A549 (cell line): ENCODE measurements around the gene QDPR. TPM values are rescaled to one million over a fixed set of nuclear protein-coding genes. Genes with fewer than 3 reads are reported as not detected.

Source experiments
- ATAC-seq, 2 experiments: fragments of 200-7000 bp in 1 of 2; fragments of >200 bp in 1 of 2; cut with Nextera tagmentation in 1 of 2; cut with Tn5 transposase in 1 of 2; 3 replicates each; pipeline versions ENCODE4 v1.8.0 to v1.9.1; 2018 to 2020; ENCODE audit warnings: mild to moderate bottlenecking in 1 of 2, moderate library complexity in 1 of 2
- CTCF ChIA-PET: fragments of 300-600 bp; sonication (Branson Sonifier 250); formaldehyde crosslinking; extraction: SDS; loops from one replicate; lab custom pipeline; 2021; ENCODE audit warnings: antibody characterized with exemption, inconsistent platforms; lab: Yijun Ruan, JAX
- POLR2A ChIA-PET: fragments of 350-600 bp; formaldehyde crosslinking; extraction: SDS; loops from one replicate; lab custom pipeline; 2021; ENCODE audit warnings: antibody characterized with exemption, inconsistent platforms; lab: Yijun Ruan, JAX
- DNase-seq, 2 experiments: peaks; one replicate each; pipeline versions ENCODE4 v3.0.0 to v3.0.0-alpha.2; 2011 to 2016; ENCODE audit warnings: low read depth in 1 of 2, low spot score in 1 of 2
- FAIRE-seq: peaks from 2 replicates; lab custom pipeline; 2011; peaks lifted over from hg19 to GRCh38; lab: Jason Lieb, UNC
- H3K27ac ChIP-seq, 2 experiments: fragments of >200 bp; sonication (Bioruptor Twin); formaldehyde crosslinking; 3 replicates each; pipeline ENCODE4 v1.5.1; 2016 to 2017
- H3K4me1 ChIP-seq: fragments of >200 bp; sonication (Bioruptor Twin); formaldehyde crosslinking; 3 replicates; pipeline ENCODE4 v1.6.1; 2016
- H3K4me2 ChIP-seq: fragments of >200 bp; sonication (Bioruptor Twin); formaldehyde crosslinking; 3 replicates; pipeline ENCODE4 v1.6.1; 2016
- H3K4me3 ChIP-seq: fragments of >200 bp; sonication (Bioruptor Twin); formaldehyde crosslinking; 3 replicates; pipeline ENCODE4 v1.5.1; 2016
- H3K9me3 ChIP-seq: fragments of >200 bp; sonication (Bioruptor Twin); formaldehyde crosslinking; 3 replicates; pipeline ENCODE4 v1.6.1; 2016
- BHLHE40 ChIP-seq: IDR thresholded peaks from 2 replicates; pipeline ENCODE4 v1.6.1; 2012; ENCODE audit warnings: low read depth, low read length, inconsistent platforms
- CBX2 ChIP-seq: fragments of 200-600 bp; sonication (generic); IDR thresholded peaks from 2 replicates; pipeline ENCODE4 v1.6.1; 2016; ENCODE audit warnings: low read depth, mild to moderate bottlenecking, borderline replicate concordance
- CEBPB ChIP-seq, 2 experiments: fragments of >200 bp in 1 of 2; sonication (Bioruptor Twin) in 1 of 2; formaldehyde crosslinking in 1 of 2; IDR thresholded peaks; 2 replicates each; pipeline ENCODE4 v1.6.1; 2012 to 2016
- CTCF ChIP-seq: fragments of >200 bp; sonication (Bioruptor Twin); formaldehyde crosslinking; IDR thresholded peaks from 3 replicates; pipeline ENCODE4 v1.5.1; 2016
- EP300 ChIP-seq, 2 experiments: fragments of >200 bp; sonication (Bioruptor Twin); formaldehyde crosslinking; IDR thresholded peaks; 2 replicates in 1 of 2; 3 replicates in 1 of 2; pipeline ENCODE4 v1.6.1; 2016 to 2017
- FOSB ChIP-seq: fragments of 250-450 bp; sonication (Bioruptor Pico); IDR thresholded peaks from 2 replicates; pipeline ENCODE4 v1.5.0; 2020; ENCODE audit warnings: mild to moderate bottlenecking, moderate library complexity
- FOSL2 ChIP-seq, 2 experiments: fragments of 450-650 bp in 1 of 2; fragments of >200 bp in 1 of 2; sonication (Bioruptor Twin) in 1 of 2; formaldehyde crosslinking; IDR thresholded peaks; 2 replicates each; pipeline versions ENCODE4 v1.5.0 to v1.6.1; 2016 to 2020; ENCODE audit warnings: mild to moderate bottlenecking in 1 of 2, moderate library complexity in 1 of 2
- HOXA7 ChIP-seq: fragments of 250-450 bp; sonication (Bioruptor Pico); IDR thresholded peaks from 2 replicates; pipeline ENCODE4 v1.5.0; 2020; ENCODE audit warnings: mild to moderate bottlenecking, moderate library complexity
- HOXB13 ChIP-seq: fragments of 250-450 bp; sonication (Bioruptor Pico); IDR thresholded peaks from 2 replicates; pipeline ENCODE4 v1.5.0; 2020; ENCODE audit warnings: low read depth, mild to moderate bottlenecking, moderate library complexity
- JUN ChIP-seq, 2 experiments: fragments of >200 bp; sonication (Bioruptor Twin); formaldehyde crosslinking; IDR thresholded peaks; 2 replicates in 1 of 2; 3 replicates in 1 of 2; pipeline ENCODE4 v1.6.1; 2016 to 2017
- KDM1A ChIP-seq: fragments of 200-600 bp; sonication (generic); IDR thresholded peaks from 2 replicates; pipeline ENCODE4 v1.6.1; 2016; ENCODE audit warnings: low read depth, mild to moderate bottlenecking
- MAFK ChIP-seq: fragments of 450-650 bp; IDR thresholded peaks from 2 replicates; pipeline ENCODE4 v1.6.1; 2014; ENCODE audit not compliant: partially characterized antibody
- MAZ ChIP-seq: fragments of 150-350 bp; IDR thresholded peaks from 2 replicates; pipeline ENCODE4 v1.6.1; 2014; ENCODE audit warnings: antibody characterized with exemption, low read depth, low read length, borderline replicate concordance
- MYC ChIP-seq: IDR thresholded peaks from 2 replicates; pipeline ENCODE4 v1.6.1; 2012; ENCODE audit warnings: mild to moderate bottlenecking, inconsistent platforms, low read length, improper control_type of control experiment, borderline replicate concordance
- NFE2L2 ChIP-seq: fragments of 150-350 bp; conservative IDR thresholded peaks from 2 replicates; pipeline ENCODE4 v1.6.1; 2014; ENCODE audit warnings: low read length
- PBX3 ChIP-seq: IDR thresholded peaks from 2 replicates; pipeline ENCODE4 v1.6.1; 2012
- POLR2A ChIP-seq: IDR thresholded peaks from 2 replicates; pipeline ENCODE4 v1.6.1; 2012; ENCODE audit warnings: mild to moderate bottlenecking, low read length
- POLR2AphosphoS2 ChIP-seq: conservative IDR thresholded peaks from 2 replicates; pipeline ENCODE4 v1.6.1; 2012; ENCODE audit warnings: low read length, improper control_type of control experiment, inconsistent platforms
- RFX5 ChIP-seq: fragments of 450-650 bp; IDR thresholded peaks from 2 replicates; pipeline ENCODE4 v1.7.1; 2014; ENCODE audit warnings: antibody characterized with exemption, mild to moderate bottlenecking, moderate library complexity
- ZC3H11A ChIP-seq: fragments of 450-650 bp; IDR thresholded peaks from 2 replicates; pipeline ENCODE4 v1.6.1; 2014; ENCODE audit warnings: antibody characterized with exemption, mild to moderate bottlenecking
- ZFP36 ChIP-seq: fragments of 450-650 bp; IDR thresholded peaks from 2 replicates; pipeline ENCODE4 v1.6.1; 2014; ENCODE audit warnings: borderline replicate concordance; ENCODE audit not compliant: partially characterized antibody
- WGBS: methylation state at CpG from one replicate; pipeline ENCODE4 v1.1.6; 2017; ENCODE audit errors: missing lambda C conversion rate; 5-methylcytosine and 5-hydroxymethylcytosine counted together
- polyA plus RNA-seq, 4 experiments: library from polyadenylated mRNA; depleted of rRNA in 3 of 4; stranded (reverse); fragments of >200 nt; fragmentation: RNase III in 1 of 4; extraction: RNeasy Plus Mini Kit Qiagen cat#74134 plus additional on column Dnase treatment in 1 of 4; gene quantifications; 2 replicates in 3 of 4; 3 replicates in 1 of 4; pipeline ENCODE4 v1.2.3, GENCODE V29; 2011 to 2017
- TF ChIP-seq, protein P1 (sequence below): fragments of >200 bp; sonication (Bioruptor Twin); formaldehyde crosslinking; IDR thresholded peaks from 2 replicates; pipeline ENCODE4 v1.6.1; 2016
- TF ChIP-seq, protein P2 (sequence below): fragments of >200 bp; sonication (Bioruptor Twin); formaldehyde crosslinking; IDR thresholded peaks from 3 replicates; pipeline ENCODE4 v1.6.1; 2016

QDPR gene
- polyA plus RNA-seq, 2 of the 4 experiments (the other 2 are of a cell fraction), result 40.4 to 75.1 TPM

DNA sequence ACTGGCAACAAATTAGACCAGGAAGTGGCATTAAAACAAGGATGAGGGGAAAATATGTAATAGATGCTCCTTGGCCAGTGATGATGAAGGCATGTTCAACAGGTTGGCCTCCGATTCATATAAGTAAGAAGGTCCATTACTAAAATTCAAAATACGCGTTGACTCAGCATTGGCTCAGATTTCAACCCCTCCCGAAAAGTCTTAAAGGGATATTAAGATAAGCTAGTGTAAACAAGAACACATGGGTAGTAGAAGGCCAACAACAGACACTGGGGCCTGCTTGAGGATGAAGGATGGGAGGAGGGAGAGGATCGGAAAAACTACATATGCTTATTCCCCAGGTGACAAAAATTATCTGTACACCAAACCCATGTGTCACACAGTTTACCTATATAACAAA lies 46.0 kb upstream of the QDPR start:
- TF ChIP-seq PBX3 (no peak), BHLHE40 (no peak)
- TF ChIP-seq, all 56 proteins: peak for 0
- 86% methylated on average over 5 of the region's 5 CpGs for WGBS
- Histone ChIP-seq H3K4me2 (no peak overlapping the region), H3K9me3 (no peaks in the 10 kb centered on the region), H3K4me3 (no peak overlapping the region), H3K27ac (no peak overlapping the region), H3K4me1 (no peaks in the 10 kb centered on the region)
- no peak for FAIRE-seq
- POLR2A ChIA-PET, result no interaction called here
- ATAC-seq, result no peak
- CTCF ChIA-PET, result no interaction called here
- DNase-seq, result no peak

GRCh38 chr4:17556498-17556897 lies 44.6 kb upstream of the QDPR start:
- no peak for ATAC-seq

DNA sequence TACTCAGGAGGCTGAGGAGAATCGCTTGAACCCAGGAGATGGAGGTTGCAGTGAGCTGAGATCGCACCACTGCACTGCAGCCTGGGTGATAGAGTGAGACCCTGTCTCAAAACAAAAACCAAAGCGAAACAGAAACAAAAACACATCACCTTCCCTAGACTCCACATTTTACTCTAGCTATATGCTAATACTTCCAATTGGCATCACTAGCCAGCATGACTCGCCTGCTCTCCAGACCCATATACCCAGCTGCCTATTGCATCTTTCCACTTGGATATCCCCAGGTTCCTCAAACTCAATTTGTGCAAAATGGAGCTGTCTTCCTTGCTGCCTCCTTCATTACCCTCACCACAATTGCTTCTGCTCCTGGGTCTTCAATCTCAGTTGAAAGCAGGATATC lies 42.7 kb upstream of the QDPR start:
- TF ChIP-seq POLR2A (no peak), ZC3H11A (no peak), MYC (no peak), EP300 (IDR thresholded peaks at IDR 0.05) (no peak), JUN (IDR thresholded peaks at IDR 0.05) (no peak), CEBPB (IDR thresholded peaks at IDR 0.05) (no peak), HOXA7 (CRISPR knock-in tag) (no peak), CTCF (no peak), KDM1A (no peak), POLR2AphosphoS2 (no peak)
- FAIRE-seq (no peak), ATAC-seq (no peak), DNase-seq (no peak)
- ChIA-PET CTCF (interaction anchor here (1.0 kb wide), 1 partner anchor 254 kb away, joined by 4 read pairs; no protein-coding TSS in a partner anchor), POLR2A (no interaction called here)
- H3K4me2 ChIP-seq, result no peak overlapping the region
- WGBS, result 52% methylated on average over 4 of the region's 4 CpGs
- H3K4me3 ChIP-seq, result no peak overlapping the region
- no peaks in the 10 kb centered on the region for H3K4me1 ChIP-seq
- H3K9me3 ChIP-seq, result no peaks in the 10 kb centered on the region
- H3K27ac ChIP-seq, result no peak overlapping the region

More at GRCh38 chr4:17556498-17556897, 44.6 kb upstream of the QDPR start:
- POLR2A ChIA-PET, result no interaction called here
- no peak for FAIRE-seq
- no peak for DNase-seq
- TF ChIP-seq, protein P1, sequence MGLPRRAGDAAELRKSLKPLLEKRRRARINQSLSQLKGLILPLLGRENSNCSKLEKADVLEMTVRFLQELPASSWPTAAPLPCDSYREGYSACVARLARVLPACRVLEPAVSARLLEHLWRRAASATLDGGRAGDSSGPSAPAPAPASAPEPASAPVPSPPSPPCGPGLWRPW, result no peak
- TF ChIP-seq RFX5 (no peak), HOXB13 (no peak), JUN (IDR thresholded peaks at IDR 0.05) (no peak), MAFK (no peak), MAZ (no peak), CTCF (no peak), NFE2L2 (no peak), FOSB (CRISPR knock-in tag) (no peak), HOXA7 (CRISPR knock-in tag) (no peak), CBX2 (no peak), ZFP36 (no peak), EP300 (IDR thresholded peaks at IDR 0.05) (no peak), FOSL2 (IDR thresholded peaks at IDR 0.05) (no peak), FOSL2 (CRISPR knock-in tag; IDR thresholded peaks at IDR 0.05) (no peak)
- TF ChIP-seq, protein P2, sequence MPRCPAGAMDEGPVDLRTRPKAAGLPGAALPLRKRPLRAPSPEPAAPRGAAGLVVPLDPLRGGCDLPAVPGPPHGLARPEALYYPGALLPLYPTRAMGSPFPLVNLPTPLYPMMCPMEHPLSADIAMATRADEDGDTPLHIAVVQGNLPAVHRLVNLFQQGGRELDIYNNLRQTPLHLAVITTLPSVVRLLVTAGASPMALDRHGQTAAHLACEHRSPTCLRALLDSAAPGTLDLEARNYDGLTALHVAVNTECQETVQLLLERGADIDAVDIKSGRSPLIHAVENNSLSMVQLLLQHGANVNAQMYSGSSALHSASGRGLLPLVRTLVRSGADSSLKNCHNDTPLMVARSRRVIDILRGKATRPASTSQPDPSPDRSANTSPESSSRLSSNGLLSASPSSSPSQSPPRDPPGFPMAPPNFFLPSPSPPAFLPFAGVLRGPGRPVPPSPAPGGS, result no peak
- TF ChIP-seq, all 56 proteins: peak for 0
- Histone ChIP-seq H3K4me2 (no peak overlapping the region), H3K4me1 (no peaks in the 10 kb centered on the region), H3K27ac (no peak overlapping the region), H3K9me3 (no peaks in the 10 kb centered on the region), H3K4me3 (no peak overlapping the region)
- CTCF ChIA-PET, result interaction anchor here (0.7 kb wide), 1 partner anchor 30 kb away, joined by 3 read pairs; no protein-coding TSS in a partner anchor
